Heart left ventricle (tissue), 16 donors: Measurements from ENCODE around the gene FMN2. TPM values are rescaled to one million over a fixed set of nuclear protein-coding genes. Genes with fewer than 3 reads are reported as not detected.

Experiments
- ATAC-seq, 4 donors: fragments of 200-7000 bp; cut with Tn5 transposase; one replicate each; pipeline ENCODE4 v1.9.1; 2020 to 2022; ENCODE audit warnings: moderate library complexity in 4 of 4, mild to moderate bottlenecking in 3 of 4, moderate number of reproducible peaks in 1 of 4
- DNase-seq, 5 donors: peaks; one replicate each; pipeline ENCODE4 v3.0.0-alpha.2; 2020
- H3K27ac ChIP-seq, 12 donors: fragments of 200-600 bp; sonication (generic) in 4 of 12; one replicate each; pipeline versions ENCODE4 v1.5.0 to v1.8.0; 2016 to 2022; ENCODE audit warnings: mild to moderate bottlenecking in 2 of 12
- H3K27me3 ChIP-seq, 9 donors: fragments of 200-600 bp; sonication (generic) in 2 of 9; one replicate each; pipeline versions ENCODE4 v1.5.1 to v1.8.0; 2016 to 2022; ENCODE audit warnings: mild to moderate bottlenecking in 3 of 9
- H3K36me3 ChIP-seq, 9 donors: fragments of 200-600 bp; sonication (generic) in 2 of 9; one replicate each; pipeline versions ENCODE4 v1.5.0 to v1.8.0; 2018 to 2022; ENCODE audit warnings: mild to moderate bottlenecking in 2 of 9
- H3K4me1 ChIP-seq, 12 donors: fragments of 200-600 bp; sonication (generic) in 4 of 12; one replicate each; pipeline versions ENCODE4 v1.5.0 to v1.8.0; 2016 to 2022; ENCODE audit warnings: mild to moderate bottlenecking in 3 of 12
- H3K4me3 ChIP-seq, 12 donors: fragments of 200-600 bp; sonication (generic) in 4 of 12; one replicate each; pipeline versions ENCODE4 v1.5.0 to v1.8.0; 2017 to 2022; ENCODE audit warnings: mild to moderate bottlenecking in 9 of 12, moderate library complexity in 4 of 12
- H3K9me3 ChIP-seq, 12 donors: fragments of 200-600 bp; sonication (generic) in 4 of 12; one replicate each; pipeline versions ENCODE4 v1.5.0 to v1.8.0; 2016 to 2022; ENCODE audit warnings: mild to moderate bottlenecking in 1 of 12
- CTCF ChIP-seq, 12 donors: fragments of 200-600 bp; sonication (generic) in 4 of 12; IDR thresholded peaks; one replicate each; pipeline versions ENCODE4 v1.5.0 to v1.8.0; 2018 to 2022; ENCODE audit warnings: antibody characterized with exemption in 12 of 12, mild to moderate bottlenecking in 5 of 12
- POLR2A ChIP-seq, 2 donors: fragments of 450-650 bp; IDR thresholded peaks; one replicate each; pipeline ENCODE4 v1.6.1; 2017; ENCODE audit warnings: antibody characterized with exemption in 2 of 2, mild to moderate bottlenecking in 2 of 2, moderate library complexity in 2 of 2
- WGBS, 4 donors: extraction: QIAGEN DNeasy Blood & Tissue Kit in 2 of 4; methylation state at CpG; one replicate each; pipeline versions ENCODE4 v1.1.5 to v1.1.7; 2013 to 2018; 5-methylcytosine and 5-hydroxymethylcytosine counted together
- intact Hi-C, 10 donors: fragments of 100-400 bp; cut with DNase I; formaldehyde crosslinking; loops; one replicate each; pipeline versions ENCODE4 v1.11.1 to v1.14.2; 2022
- polyA plus RNA-seq, 2 donors: library from polyadenylated mRNA; stranded (reverse); fragments of 200-250 nt; gene quantifications; one replicate each; pipeline ENCODE4 v1.2.3, GENCODE V29; 2013
- total RNA-seq, 9 donors: library from RNA; depleted of rRNA in 2 of 9; stranded (reverse); fragments of >200 nt in 2 of 9; fragmentation: NEBNext Ultra II Directional in 3 of 9; extraction: Animal tissue kit (Norgen Biotek cat#: 25700) in 3 of 9; gene quantifications; one replicate each; pipeline versions ENCODE4 v1.1.0 to v1.2.4, GENCODE V29; 2016 to 2023
- donor health status: ischemic (EF 13 %, LVEDD 7.1; RV severe dilation, severe dysfunction).
- donor health status: healthy with polysubstance abuse.
- donor health status: DM: no; HTN: yes; CAD: no.
- donor health status: DM: no; HTN: no; CAD: no.
- donor health status: ischemic (EF 25% LVEDD 6.9; RV normal size, moderate dysfunction).
- donor health status: ischemic (EF 25% LVEDD 5.7; RV mildly dilated, moderate dysfunction).
- donor health status: healthy.
- donor health status: DM: yes; HTN: yes; CAD: no.
- donor health status: ischemic (EF 35%, LVEDD 5.7; RV mildly dilated, moderate dysfunction).
- donor health status: nonischemic (EF 11% LVEDD 7.7; RV severe dilation, severe dysfunction).
- donor health status: DM: yes; HTN: yes; CAD: no.
- donor health status: PGD.
- donor health status: ischemic (EF 29% LVEDD 5.4; RV normal size, mild dysfunction).
- donor health status: nonischemic (EF 23%, LVEDD 6.1; RV moderate dilation, normal function).

Gene FMN2
- total and polyA plus RNA-seq, 11 donors, result 0.11 to 1.9 (median 0.31) TPM; not detected in 8

GRCh38 chr1:240234485-240235210 is 143.0 kb downstream of the FMN2 start:
- DNase-seq, result no peak
- Histone ChIP-seq H3K36me3 (no peaks in the 10 kb centered on the region), H3K27me3 (no peaks in the 10 kb centered on the region), H3K9me3 (no peaks in the 10 kb centered on the region), H3K27ac (no peak overlapping the region), H3K4me1 (no peaks in the 10 kb centered on the region), H3K4me3 (no peak overlapping the region)
- ATAC-seq, result no peak
- 45 to 50% (median 49%) methylated on average over 2 of the region's 2 CpGs for WGBS, 4 donors
- intact Hi-C loops, result no loop called here
- TF ChIP-seq POLR2A (IDR thresholded peaks at IDR 0.05) (no peak), CTCF (IDR thresholded peaks at IDR 0.05) (no peak)

GRCh38 chr1:240235521-240236288 is 144.0 kb downstream of the FMN2 start:
- Histone ChIP-seq H3K9me3 (no peaks in the 10 kb centered on the region), H3K27ac (no peak overlapping the region), H3K36me3 (no peaks in the 10 kb centered on the region), H3K4me3 (no peak overlapping the region), H3K27me3 (no peaks in the 10 kb centered on the region), H3K4me1 (no peaks in the 10 kb centered on the region)
- TF ChIP-seq CTCF (IDR thresholded peaks at IDR 0.05), result no peak
- TF ChIP-seq POLR2A (IDR thresholded peaks at IDR 0.05), result no peak
- no peak for DNase-seq
- 81 to 84% (median 82%) methylated on average over 4 of the region's 4 CpGs for WGBS, 4 donors
- no peak for ATAC-seq
- intact Hi-C loops, result no loop called here

- Histone ChIP-seq H3K9me3 (no peaks in the 10 kb centered on the region), H3K4me1 (no peaks in the 10 kb centered on the region), H3K27ac (no peak overlapping the region), H3K36me3 (no peaks in the 10 kb centered on the region), H3K4me3 (no peak overlapping the region), H3K27me3 (no peaks in the 10 kb centered on the region)
- ATAC-seq (no peak), DNase-seq (no peak)
- 14 to 17% (median 17%) methylated on average over 4 of the region's 4 CpGs for WGBS, 4 donors
- intact Hi-C loops, result no loop called here
- no peak for TF ChIP-seq POLR2A (IDR thresholded peaks at IDR 0.05)
- TF ChIP-seq CTCF (IDR thresholded peaks at IDR 0.05), result no peak
Measured at GRCh38 chr1:240237305-240237721, 145.6 kb downstream of the FMN2 start.

DNA sequence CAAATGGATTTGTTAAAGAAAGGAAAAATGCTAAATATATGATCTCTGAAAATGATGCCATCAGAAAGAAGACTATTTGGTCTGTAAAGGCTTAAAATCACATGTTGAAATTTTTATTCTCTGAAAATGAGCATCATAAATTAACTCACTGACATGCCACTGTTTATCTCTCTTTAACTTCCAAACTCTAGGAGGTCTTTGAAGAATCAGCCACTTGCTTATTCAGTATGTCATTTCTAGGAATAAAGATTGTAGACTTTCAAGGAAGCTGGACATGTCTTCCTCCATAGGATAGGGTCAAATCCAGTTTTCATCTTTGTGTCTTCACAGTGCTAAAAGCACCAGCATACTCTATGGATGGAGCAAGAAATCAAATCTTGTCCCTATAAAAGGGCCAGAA is 147.6 kb downstream of the FMN2 start:
- TF ChIP-seq POLR2A (IDR thresholded peaks at IDR 0.05), result no peak
- TF ChIP-seq CTCF (IDR thresholded peaks at IDR 0.05), result no peak
- no peak overlapping the region for H3K4me3 ChIP-seq
- intact Hi-C loops, result no loop called here

More for the DNA sequence above, 147.6 kb downstream of the FMN2 start:
- Histone ChIP-seq H3K9me3 (no peaks in the 10 kb centered on the region), H3K36me3 (no peaks in the 10 kb centered on the region), H3K4me1 (no peaks in the 10 kb centered on the region), H3K27ac (no peak overlapping the region), H3K27me3 (no peaks in the 10 kb centered on the region)
- DNase-seq, result no peak
- ATAC-seq, result no peak
